ENCODE results near the gene GPR156.

GRCh38 chr3:120168038-120168437 is 117.0 kb downstream of the GPR156 start:
- TF ChIP-seq CTCF (conservative IDR thresholded peaks at IDR 0.05) = no peak
- no peak for TF ChIP-seq EZH2 (IDR thresholded peaks at IDR 0.05; ENCODE audit: low read depth)

All from PC-9 (cell line).